Measurements from ENCODE around the gene ZNF300. TPM values are rescaled to one million over a fixed set of nuclear protein-coding genes. Genes with fewer than 3 reads are reported as not detected.

The ZNF300 gene
- 4.0 to 8.6 TPM (median 4.2 TPM) in 3 replicates for total RNA-seq
- long read RNA-seq, full-length matches to known transcripts: 1 of 1 reads
- long read RNA-seq, partial matches to known transcripts: 0 of 1 reads
- long read RNA-seq, other reads (novel, unspliced or antisense): 0 of 1 reads

DNA sequence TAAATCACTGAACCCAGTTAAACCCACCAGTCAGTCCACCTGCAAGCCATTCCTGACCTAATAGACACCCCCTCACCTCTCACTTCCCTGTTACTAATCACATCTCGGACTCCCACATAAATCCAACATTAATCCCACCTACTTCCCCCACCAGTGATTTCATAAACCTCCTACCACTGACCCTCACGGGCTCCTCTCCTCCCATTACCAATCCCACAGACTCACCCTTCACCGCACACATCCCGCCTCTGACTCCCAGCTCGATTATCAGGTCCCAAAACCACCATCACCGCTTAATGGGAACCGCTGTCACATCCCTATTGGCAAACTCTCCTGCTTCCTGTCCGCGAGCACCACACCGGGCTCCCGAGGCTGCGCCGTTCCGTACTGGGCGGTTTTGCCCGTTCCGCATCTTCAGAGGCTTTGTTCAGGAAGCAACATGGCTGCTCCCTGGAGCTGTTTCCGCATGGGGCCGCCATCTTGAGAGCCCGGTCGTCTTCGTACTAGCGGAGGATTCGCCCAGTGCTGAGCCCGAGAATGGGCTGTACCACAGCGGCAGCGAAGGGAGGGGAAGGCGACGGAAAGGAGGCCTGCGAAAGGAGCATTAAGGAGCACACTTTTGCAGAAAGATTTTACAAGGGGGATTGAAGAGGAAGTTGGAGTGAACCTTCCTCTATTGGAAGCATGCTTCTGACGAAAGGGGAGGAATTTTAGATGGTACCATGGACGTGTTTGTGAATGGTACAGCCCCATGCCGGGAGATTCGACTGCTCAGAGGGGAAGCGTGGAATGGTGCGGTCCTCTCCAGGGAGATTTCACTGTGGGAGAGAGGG, at the start of gene ZNF300:
ZNF300 (minus strand) TSS at position 502 of the 833 bp plus-strand sequence. CDS start 1,825 bp downstream, outside the sequence.
- Mint-ChIP-seq H3K9me3 (ENCODE audit: low read depth) (peaks cover 60% of the 10 kb centered on the region), H3K27me3 (ENCODE audit: low read depth) (no peaks in the 10 kb centered on the region), H3K4me3 (ENCODE audit: unreplicated experiment) (peak within 1 kb of the TSS; percentile 95), H3K36me3 (ENCODE audit: low read depth) (peaks cover 37% of the 10 kb centered on the region), H3K27ac (ENCODE audit: unreplicated experiment) (peak within 1 kb of the TSS; percentile 98), H3K4me1 (ENCODE audit: low read depth) (peaks cover 13% of the 10 kb centered on the region)
- TF ChIP-seq, protein P1, sequence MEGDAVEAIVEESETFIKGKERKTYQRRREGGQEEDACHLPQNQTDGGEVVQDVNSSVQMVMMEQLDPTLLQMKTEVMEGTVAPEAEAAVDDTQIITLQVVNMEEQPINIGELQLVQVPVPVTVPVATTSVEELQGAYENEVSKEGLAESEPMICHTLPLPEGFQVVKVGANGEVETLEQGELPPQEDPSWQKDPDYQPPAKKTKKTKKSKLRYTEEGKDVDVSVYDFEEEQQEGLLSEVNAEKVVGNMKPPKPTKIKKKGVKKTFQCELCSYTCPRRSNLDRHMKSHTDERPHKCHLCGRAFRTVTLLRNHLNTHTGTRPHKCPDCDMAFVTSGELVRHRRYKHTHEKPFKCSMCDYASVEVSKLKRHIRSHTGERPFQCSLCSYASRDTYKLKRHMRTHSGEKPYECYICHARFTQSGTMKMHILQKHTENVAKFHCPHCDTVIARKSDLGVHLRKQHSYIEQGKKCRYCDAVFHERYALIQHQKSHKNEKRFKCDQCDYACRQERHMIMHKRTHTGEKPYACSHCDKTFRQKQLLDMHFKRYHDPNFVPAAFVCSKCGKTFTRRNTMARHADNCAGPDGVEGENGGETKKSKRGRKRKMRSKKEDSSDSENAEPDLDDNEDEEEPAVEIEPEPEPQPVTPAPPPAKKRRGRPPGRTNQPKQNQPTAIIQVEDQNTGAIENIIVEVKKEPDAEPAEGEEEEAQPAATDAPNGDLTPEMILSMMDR (IDR thresholded peaks at IDR 0.05): no peak
- peak; percentile 96 for DNase-seq (ENCODE audit: low spot score)

DNA sequence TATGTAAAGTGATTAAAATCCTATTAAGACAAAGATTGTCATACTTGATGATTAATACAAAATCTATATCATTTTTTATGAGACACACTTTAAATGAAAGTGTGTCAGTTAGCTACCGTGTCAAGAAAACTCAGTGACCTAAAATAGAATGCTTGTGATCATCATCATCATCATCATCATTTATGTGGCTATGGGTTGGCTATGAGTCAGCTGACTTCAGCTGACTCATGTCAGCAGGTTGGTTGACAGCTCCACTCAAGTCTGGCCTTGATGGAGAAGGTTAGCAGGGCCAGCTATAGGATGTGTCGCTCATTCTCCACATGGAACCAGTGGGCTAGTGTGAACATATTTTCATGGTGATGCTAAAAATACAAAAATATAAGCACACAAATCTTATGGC, 43.8 kb upstream of the ZNF300 start:
- no peaks in the 10 kb centered on the region for H3K4me1 Mint-ChIP-seq (ENCODE audit: low read depth)
- H3K36me3 Mint-ChIP-seq (ENCODE audit: low read depth): peaks cover 7% of the 10 kb centered on the region
- H3K27ac Mint-ChIP-seq (ENCODE audit: unreplicated experiment): no peak overlapping the region
- DNase-seq (ENCODE audit: low spot score): no peak
- peaks cover 89% of the 10 kb centered on the region for H3K9me3 Mint-ChIP-seq (ENCODE audit: low read depth)
- H3K4me3 Mint-ChIP-seq (ENCODE audit: unreplicated experiment): no peak overlapping the region
- H3K27me3 Mint-ChIP-seq (ENCODE audit: low read depth): no peaks in the 10 kb centered on the region
- TF ChIP-seq, protein P1 (IDR thresholded peaks at IDR 0.05): no peak

DNA sequence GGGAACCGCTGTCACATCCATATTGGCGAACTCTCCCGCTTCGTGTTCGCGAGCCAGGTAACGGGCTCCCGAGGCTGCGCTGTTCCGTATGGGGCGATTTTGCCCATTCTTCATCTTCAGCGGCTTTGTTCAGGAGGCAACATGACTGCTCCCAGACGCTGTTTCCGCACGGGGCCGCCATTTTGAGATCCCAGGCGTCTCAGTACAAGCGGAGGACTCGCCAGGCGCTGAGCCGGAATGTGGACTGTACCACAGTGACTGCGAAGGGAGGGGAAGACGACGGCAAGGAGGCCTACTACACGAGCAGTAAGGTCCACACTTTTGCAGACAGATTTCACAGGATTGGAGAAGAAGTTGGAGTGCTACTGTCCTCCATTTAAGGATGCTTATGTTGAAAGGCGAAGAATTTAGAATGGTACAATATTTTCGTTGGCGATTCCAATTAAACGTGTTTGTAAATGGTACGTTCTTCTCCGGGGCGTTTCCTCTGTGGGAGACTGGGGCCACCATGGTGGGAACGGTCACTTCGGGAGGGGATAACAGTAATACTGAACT, 41.6 kb upstream of the ZNF300 start:
- Mint-ChIP-seq H3K36me3 (ENCODE audit: low read depth) (peaks cover 7% of the 10 kb centered on the region), H3K4me3 (ENCODE audit: unreplicated experiment) (no peak overlapping the region), H3K27me3 (ENCODE audit: low read depth) (no peaks in the 10 kb centered on the region), H3K9me3 (ENCODE audit: low read depth) (peaks cover 88% of the 10 kb centered on the region), H3K4me1 (ENCODE audit: low read depth) (no peaks in the 10 kb centered on the region), H3K27ac (ENCODE audit: unreplicated experiment) (no peak overlapping the region)
- peak; percentile 85 for DNase-seq (ENCODE audit: low spot score)
- TF ChIP-seq, protein P1 (IDR thresholded peaks at IDR 0.05): no peak

DNA sequence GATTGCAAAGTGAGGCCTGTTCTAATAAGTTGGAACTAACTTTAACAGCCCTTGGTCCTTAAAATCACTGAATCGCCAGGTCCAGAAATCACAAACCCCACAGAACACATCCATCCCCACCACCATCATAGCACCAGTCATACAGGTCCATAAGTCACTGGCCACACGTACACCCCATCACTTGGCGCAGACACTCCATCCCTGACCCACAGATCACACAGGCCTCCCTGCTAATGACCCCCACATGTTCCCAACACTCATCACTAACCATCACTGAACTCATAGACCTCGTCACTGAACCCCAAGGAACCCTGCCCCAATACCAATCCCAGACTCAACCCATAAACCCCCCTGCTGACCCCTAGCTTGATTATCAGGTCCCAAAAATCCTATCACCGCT, 41.2 kb upstream of the ZNF300 start:
- H3K4me3 Mint-ChIP-seq (ENCODE audit: unreplicated experiment): no peak overlapping the region
- no peak for DNase-seq (ENCODE audit: low spot score)
- peaks cover 7% of the 10 kb centered on the region for H3K36me3 Mint-ChIP-seq (ENCODE audit: low read depth)
- H3K27me3 Mint-ChIP-seq (ENCODE audit: low read depth): no peaks in the 10 kb centered on the region
- peaks cover 89% of the 10 kb centered on the region for H3K9me3 Mint-ChIP-seq (ENCODE audit: low read depth)
- H3K4me1 Mint-ChIP-seq (ENCODE audit: low read depth): no peaks in the 10 kb centered on the region
- TF ChIP-seq, protein P1 (IDR thresholded peaks at IDR 0.05): no peak
- no peak overlapping the region for H3K27ac Mint-ChIP-seq (ENCODE audit: unreplicated experiment)

DNA sequence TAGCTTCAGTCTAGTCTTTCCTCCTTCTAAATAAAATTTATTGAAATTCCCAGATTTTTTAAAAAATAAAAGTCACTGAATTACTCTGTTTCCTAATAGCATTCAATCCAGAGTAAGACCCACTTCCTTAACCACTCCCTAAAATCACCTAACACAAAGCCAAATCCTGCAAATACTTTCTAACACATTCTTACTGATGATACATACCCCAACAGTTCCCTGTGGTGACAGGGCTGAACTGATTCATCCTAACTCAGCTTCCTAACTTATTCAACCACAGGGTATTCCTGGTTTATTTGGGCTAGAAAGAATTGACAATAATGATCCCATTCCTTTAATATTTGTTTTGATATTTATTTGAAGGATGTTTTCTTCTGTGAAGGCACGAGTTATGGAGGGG, 40.7 kb upstream of the ZNF300 start:
- Mint-ChIP-seq H3K4me1 (ENCODE audit: low read depth) (no peaks in the 10 kb centered on the region), H3K9me3 (ENCODE audit: low read depth) (peaks cover 89% of the 10 kb centered on the region), H3K36me3 (ENCODE audit: low read depth) (peaks cover 3% of the 10 kb centered on the region), H3K4me3 (ENCODE audit: unreplicated experiment) (no peak overlapping the region), H3K27ac (ENCODE audit: unreplicated experiment) (no peak overlapping the region), H3K27me3 (ENCODE audit: low read depth) (no peaks in the 10 kb centered on the region)
- TF ChIP-seq, protein P1 (IDR thresholded peaks at IDR 0.05): no peak
- no peak for DNase-seq (ENCODE audit: low spot score)

Measured in chondrocyte (in vitro differentiated cells).